Measurements from ENCODE around the gene TMEM120B.

Gene TMEM120B

GRCh38 chr12:121751034-121751433, 38.5 kb downstream of the TMEM120B start:
- CTCF ChIA-PET, result no interaction called here
- no peaks in the 10 kb centered on the region for H3K4me1 ChIP-seq (ENCODE audit: control insufficient read depth, insufficient read depth, low read length)
- TF ChIP-seq ZNF792 (tag by site-specific recombination; IDR thresholded peaks at IDR 0.05), result no peak
- no peak for TF ChIP-seq ZBTB26 (tag by site-specific recombination; optimal IDR thresholded peaks at IDR 0.05)
- no peak for TF ChIP-seq ZBTB1 (tag by site-specific recombination; IDR thresholded peaks at IDR 0.05)
- H3K4me3 ChIP-seq (ENCODE audit: low read depth, low read length), result no peak overlapping the region
- H3K27ac ChIP-seq (ENCODE audit: extremely low read depth, low read depth, low read length), result no peak overlapping the region
- POLR2A ChIA-PET, result no interaction called here
- no peaks in the 10 kb centered on the region for H3K9me3 ChIP-seq (ENCODE audit: control insufficient read depth, insufficient read depth, low read depth, low read length)
- H3K36me3 ChIP-seq (ENCODE audit: control insufficient read depth in 2 of 2, insufficient read depth in 1 of 2, low read length in 2 of 2), result peaks cover 8 to 26% of the 10 kb centered on the region in 2 experiments; a peak in 2 of 3 replicates

GRCh38 chr12:121751749-121752351, 39.3 kb downstream of the TMEM120B start:
- Histone ChIP-seq H3K4me1 (ENCODE audit: control insufficient read depth, insufficient read depth, low read length) (no peaks in the 10 kb centered on the region), H3K27ac (ENCODE audit: extremely low read depth, low read depth, low read length) (no peak overlapping the region), H3K36me3 (ENCODE audit: control insufficient read depth in 2 of 2, insufficient read depth in 1 of 2, low read length in 2 of 2) (peaks cover 8 to 26% of the 10 kb centered on the region in 2 experiments; a peak in 2 of 3 replicates), H3K9me3 (ENCODE audit: control insufficient read depth, insufficient read depth, low read depth, low read length) (no peaks in the 10 kb centered on the region), H3K4me3 (ENCODE audit: low read depth, low read length) (no peak overlapping the region)
- ChIA-PET POLR2A (interaction anchor here (0.5 kb wide), 1 partner anchor 58 kb away, joined by 3 read pairs; no protein-coding TSS in a partner anchor), CTCF (no interaction called here)
- no peak for TF ChIP-seq ZSCAN16 (tag by site-specific recombination; IDR thresholded peaks at IDR 0.05)
- TF ChIP-seq TSHZ1 (tag by site-specific recombination; IDR thresholded peaks at IDR 0.05; ENCODE audit: borderline replicate concordance), result no peak
- TF ChIP-seq KLF1 (tag by site-specific recombination; IDR thresholded peaks at IDR 0.05), result peak; percentile 55

- H3K9me3 ChIP-seq (ENCODE audit: control insufficient read depth, insufficient read depth, low read depth, low read length), result no peaks in the 10 kb centered on the region
- CTCF ChIA-PET, result interaction anchor here (0.6 kb wide), 1 partner anchor 12 kb away, joined by 3 read pairs; no protein-coding TSS in a partner anchor
- H3K27ac ChIP-seq (ENCODE audit: extremely low read depth, low read depth, low read length), result no peak overlapping the region
- POLR2A ChIA-PET, result no interaction called here
- peaks cover 8 to 26% of the 10 kb centered on the region in 2 experiments; a peak in 2 of 3 replicates for H3K36me3 ChIP-seq (ENCODE audit: control insufficient read depth in 2 of 2, insufficient read depth in 1 of 2, low read length in 2 of 2)
- no peak overlapping the region for H3K4me3 ChIP-seq (ENCODE audit: low read depth, low read length)
- no peaks in the 10 kb centered on the region for H3K4me1 ChIP-seq (ENCODE audit: control insufficient read depth, insufficient read depth, low read length)
- TF ChIP-seq KLF17 (tag by site-specific recombination; IDR thresholded peaks at IDR 0.05), result no peak
- TF ChIP-seq ZNF426 (tag by site-specific recombination; IDR thresholded peaks at IDR 0.05), result no peak
- no peak for TF ChIP-seq ZSCAN30 (tag by site-specific recombination; IDR thresholded peaks at IDR 0.05)
- TF ChIP-seq ZNF335 (tag by site-specific recombination; conservative IDR thresholded peaks at IDR 0.05), result peak; percentile 32; the same call in 1 of the 2 replicates
- TF ChIP-seq ZNF558 (tag by site-specific recombination; IDR thresholded peaks at IDR 0.05), result no peak
- TF ChIP-seq GLIS2 (tag by site-specific recombination; IDR thresholded peaks at IDR 0.05), result 0 out of 2 replicates have a peak, but pooled peaks have one; percentile 16
- TF ChIP-seq ZNF18 (tag by site-specific recombination; IDR thresholded peaks at IDR 0.05), result no peak
- TF ChIP-seq ZNF280C (tag by site-specific recombination; IDR thresholded peaks at IDR 0.05), result no peak
- no peak for TF ChIP-seq ZNF677 (tag by site-specific recombination; IDR thresholded peaks at IDR 0.05)
- TF ChIP-seq ZNF701 (tag by site-specific recombination; IDR thresholded peaks at IDR 0.05), result no peak
- TF ChIP-seq ZNF174 (tag by site-specific recombination; IDR thresholded peaks at IDR 0.05), result no peak
- no peak for TF ChIP-seq ZNF274 (IDR thresholded peaks at IDR 0.05; ENCODE audit: low read length)
- no peak for TF ChIP-seq ZNF274 (tag by site-specific recombination; IDR thresholded peaks at IDR 0.05; ENCODE audit: borderline replicate concordance)
- TF ChIP-seq ZNF354C (tag by site-specific recombination; IDR thresholded peaks at IDR 0.05; ENCODE audit: borderline replicate concordance, low read depth), result no peak
- no peak for TF ChIP-seq ZNF624 (tag by site-specific recombination; IDR thresholded peaks at IDR 0.05)
- no peak for TF ChIP-seq ZNF391 (tag by site-specific recombination; IDR thresholded peaks at IDR 0.05; ENCODE audit: borderline replicate concordance, low read depth)
Observed at GRCh38 chr12:121753844-121754264, 41.3 kb downstream of the TMEM120B start.

Data from HEK293 (cell line).